ENCODE measurements around the gene KLHL22.
"Not testable (repeated sequence)": the region's sequence is repeated elsewhere in the genome, so short reads cannot be mapped to it uniquely, and the experiment has no call there.

KLHL22 gene

DNA sequence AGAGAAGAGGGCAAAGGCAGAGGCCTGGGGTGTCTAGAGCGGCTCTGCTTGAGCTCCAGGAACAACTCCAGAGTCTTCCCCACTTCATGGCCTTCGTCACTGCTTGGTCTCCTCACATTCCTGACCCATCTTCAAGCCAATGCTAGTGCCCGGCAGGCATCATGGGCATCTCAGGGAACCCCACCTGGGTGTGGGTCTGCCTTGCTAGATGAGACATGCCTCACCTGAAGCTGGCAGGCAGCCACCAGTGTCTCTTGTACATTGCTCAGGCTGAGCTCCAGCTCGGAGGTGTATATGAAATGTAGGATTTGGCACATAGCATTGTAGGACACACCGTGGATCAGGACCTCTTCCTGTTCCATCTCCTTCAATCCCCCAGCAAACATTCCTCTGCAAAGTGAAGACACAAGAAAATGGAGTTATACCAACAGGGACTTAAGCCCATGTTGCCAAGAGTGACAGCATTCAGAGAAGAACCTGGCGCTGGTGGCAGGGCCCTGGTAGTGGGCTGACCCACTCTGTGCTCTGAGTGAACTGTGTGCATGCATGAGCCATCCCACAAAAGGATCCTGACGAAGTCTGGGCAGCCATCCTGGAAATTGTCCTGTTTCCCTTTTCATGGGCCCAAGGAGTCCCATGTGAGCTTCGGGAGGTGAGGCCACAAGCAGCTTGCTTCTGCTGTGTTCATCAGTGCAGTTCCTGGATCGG is 24.3 kb downstream of the KLHL22 start:
- no peak for DNase-seq (ENCODE audit: extremely low read depth, low read depth)
- TF ChIP-seq, protein P1, sequence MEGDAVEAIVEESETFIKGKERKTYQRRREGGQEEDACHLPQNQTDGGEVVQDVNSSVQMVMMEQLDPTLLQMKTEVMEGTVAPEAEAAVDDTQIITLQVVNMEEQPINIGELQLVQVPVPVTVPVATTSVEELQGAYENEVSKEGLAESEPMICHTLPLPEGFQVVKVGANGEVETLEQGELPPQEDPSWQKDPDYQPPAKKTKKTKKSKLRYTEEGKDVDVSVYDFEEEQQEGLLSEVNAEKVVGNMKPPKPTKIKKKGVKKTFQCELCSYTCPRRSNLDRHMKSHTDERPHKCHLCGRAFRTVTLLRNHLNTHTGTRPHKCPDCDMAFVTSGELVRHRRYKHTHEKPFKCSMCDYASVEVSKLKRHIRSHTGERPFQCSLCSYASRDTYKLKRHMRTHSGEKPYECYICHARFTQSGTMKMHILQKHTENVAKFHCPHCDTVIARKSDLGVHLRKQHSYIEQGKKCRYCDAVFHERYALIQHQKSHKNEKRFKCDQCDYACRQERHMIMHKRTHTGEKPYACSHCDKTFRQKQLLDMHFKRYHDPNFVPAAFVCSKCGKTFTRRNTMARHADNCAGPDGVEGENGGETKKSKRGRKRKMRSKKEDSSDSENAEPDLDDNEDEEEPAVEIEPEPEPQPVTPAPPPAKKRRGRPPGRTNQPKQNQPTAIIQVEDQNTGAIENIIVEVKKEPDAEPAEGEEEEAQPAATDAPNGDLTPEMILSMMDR (IDR thresholded peaks at IDR 0.05; ENCODE audit: low read depth, low read length), result no peak

DNA sequence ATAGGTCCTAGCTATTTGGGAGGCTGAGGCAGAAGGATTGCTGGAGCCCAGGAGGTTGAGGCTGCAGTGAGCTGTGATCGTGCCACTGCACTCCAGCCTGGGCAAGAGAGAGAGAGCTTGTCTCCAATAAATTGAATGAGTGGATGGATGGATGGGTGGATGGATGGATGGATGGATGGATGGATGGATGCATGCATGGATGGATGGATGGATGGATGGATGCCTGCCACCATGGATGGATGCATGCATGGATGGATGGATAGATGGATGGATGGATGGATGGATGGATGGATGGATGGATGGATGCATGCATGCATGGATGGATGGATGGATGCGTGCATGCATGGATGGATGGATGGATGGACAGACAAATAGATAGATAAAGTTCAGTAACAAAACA is 25.1 kb downstream of the KLHL22 start:
- not testable (repeated sequence) for DNase-seq (ENCODE audit: extremely low read depth, low read depth)

DNA sequence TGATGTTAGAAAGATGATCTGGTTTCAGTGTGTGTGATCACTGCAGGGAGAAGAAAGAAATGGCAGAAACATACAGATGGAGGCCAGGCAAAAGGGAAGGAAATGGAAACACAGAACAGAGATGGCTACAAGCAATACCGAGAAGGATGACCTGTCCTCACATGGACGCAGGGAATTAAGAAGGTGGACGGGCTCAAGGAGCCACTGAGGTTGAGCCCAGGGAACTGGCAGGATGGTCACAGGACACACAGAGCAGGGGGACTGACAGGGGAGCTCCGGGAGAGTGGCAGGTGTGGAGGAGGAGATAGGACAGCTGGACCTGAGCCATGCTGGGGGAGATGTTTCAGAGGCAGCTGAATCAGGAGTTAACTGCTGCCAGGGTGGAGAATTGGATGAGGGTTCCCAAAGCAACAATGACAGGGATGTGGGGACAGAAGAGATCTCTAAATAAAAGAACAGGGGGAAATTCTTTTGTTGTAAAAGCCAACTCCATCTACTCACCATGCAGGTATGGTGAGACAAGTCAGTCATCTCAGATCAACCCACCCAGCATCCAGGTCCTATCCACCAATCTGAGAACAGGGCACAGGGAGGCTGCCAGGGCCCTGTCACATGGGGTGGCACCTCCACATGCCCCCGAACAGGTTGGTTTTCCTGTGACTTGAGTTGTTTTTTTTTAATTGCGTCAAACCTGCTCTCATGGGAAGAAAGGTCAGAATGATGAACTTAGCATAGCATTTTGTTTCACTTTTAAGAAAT is 26.3 kb downstream of the KLHL22 start:
- DNase-seq (ENCODE audit: extremely low read depth, low read depth), result no peak
- TF ChIP-seq, protein P1 (IDR thresholded peaks at IDR 0.05; ENCODE audit: low read depth, low read length), result no peak

DNA sequence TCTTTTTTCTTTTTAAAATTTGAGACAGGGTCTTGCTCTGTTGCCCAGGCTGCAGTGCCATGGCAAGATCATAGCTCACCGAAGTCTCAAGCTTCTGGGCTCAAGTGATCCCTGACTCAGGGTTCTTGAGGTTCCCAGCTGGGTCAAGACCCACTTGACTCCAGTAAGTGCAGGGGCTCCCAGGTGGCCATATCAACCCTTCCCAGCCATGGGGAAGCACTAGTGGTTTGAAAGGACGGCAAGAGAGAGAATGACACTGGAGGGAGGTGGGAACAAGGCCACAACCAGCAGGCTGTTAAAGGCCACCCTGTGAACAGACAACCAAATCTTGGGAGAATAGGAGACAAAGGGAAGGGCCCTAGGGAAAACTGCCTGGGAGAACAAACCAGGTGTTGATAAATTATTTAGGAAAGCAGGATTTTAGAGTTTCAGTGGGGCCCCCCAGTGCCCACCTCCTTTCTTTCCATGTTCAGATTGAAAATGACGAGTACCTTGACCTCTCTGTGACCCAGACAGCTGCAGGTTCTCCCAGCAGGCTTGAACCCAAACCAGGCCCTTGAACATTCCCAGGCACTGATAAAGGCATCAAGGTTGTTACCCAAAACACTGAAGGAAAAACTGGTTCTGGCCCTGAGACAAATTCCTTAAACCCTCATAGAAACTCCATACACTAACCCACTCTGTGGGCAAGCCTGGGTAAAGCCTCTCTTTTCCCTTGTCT is 28.8 kb downstream of the KLHL22 start:
- TF ChIP-seq, protein P1 (IDR thresholded peaks at IDR 0.05; ENCODE audit: low read depth, low read length), result no peak
- DNase-seq (ENCODE audit: extremely low read depth, low read depth), result no peak

DNA sequence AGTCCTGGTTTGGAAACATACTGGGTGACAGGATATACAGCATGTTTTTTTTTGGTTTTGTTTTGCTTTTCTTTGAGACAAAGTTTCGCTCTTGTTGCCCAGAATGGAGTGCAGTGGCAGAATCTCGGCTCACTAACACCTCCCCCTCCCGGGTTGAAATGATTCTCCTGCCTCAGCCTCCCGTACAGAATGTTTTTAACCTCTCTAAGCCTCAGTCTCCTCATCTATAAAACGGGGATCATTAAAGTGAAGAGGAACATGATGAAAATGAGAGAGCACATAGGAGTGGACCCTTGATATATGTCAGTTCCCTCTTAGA is 29.9 kb downstream of the KLHL22 start:
- TF ChIP-seq, protein P1 (IDR thresholded peaks at IDR 0.05; ENCODE audit: low read depth, low read length), result no peak
- DNase-seq (ENCODE audit: extremely low read depth, low read depth), result no peak

DNA sequence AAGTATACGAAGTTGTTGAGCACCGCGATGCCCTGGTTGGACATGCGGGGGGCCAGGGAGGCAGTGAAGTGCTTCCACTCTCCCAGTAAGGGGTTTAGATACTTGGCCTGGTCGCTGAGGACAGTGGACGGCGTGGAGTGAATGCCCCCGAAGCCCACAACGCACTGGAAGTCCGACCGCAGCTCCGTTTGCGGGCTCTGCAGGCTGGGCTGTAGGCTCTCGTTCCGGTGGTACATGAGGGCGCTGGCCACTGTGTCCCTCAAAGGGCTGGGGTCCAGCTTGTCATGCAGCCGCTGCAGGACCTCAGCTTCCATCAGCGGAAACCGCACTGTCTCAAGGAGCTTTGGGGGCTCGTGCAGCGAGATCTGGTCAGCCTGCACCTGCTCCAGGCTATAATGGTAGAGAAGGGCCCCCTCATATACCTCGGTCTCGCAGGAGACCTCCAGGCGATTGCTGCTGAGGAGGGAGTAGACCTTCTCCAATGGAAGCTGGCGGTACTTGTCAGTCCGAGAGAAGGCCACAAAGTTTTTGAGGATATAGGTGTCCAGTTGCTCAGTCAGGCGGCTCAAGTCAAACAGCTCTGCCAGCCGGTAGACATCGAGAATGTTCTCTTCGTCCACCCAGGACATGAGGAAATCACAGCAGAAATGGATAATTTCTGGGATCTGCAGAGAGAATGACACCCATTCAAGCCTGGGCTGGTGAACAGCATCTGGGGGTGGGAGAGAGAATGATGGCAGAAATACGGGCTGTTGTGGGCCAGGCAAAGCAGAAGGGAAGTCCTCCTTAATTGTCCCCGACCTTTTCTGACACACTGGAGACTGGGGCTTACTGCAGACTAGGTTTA is 30.5 kb downstream of the KLHL22 start:
- no peak for DNase-seq (ENCODE audit: extremely low read depth, low read depth)
- TF ChIP-seq, protein P1 (IDR thresholded peaks at IDR 0.05; ENCODE audit: low read depth, low read length), result no peak

DNA sequence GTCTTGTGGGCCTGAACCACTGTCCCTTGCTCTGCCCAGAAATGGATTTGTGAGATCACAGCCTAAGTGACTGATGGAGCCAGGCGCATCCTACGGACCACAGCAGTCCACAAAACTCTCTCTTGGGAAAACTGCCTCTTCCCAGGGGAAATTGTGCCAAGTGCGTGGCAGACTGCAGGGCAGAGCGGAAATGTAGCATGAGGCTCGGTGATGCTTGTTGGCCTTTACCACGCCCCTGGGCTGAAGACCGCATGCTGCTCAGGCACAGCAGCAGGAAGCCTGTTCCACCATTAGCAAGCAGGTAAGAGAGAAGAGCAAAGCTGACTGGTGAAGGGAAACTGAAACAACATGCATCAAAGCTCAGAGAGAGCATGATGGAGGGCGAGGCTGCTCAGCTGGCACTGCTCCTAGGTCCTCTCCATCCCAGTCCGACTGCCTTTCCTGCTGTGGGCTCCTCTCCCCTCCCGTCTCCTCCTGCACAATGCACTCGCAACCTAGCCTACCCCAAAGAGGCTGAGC is 31.4 kb downstream of the KLHL22 start:
- TF ChIP-seq, protein P1 (IDR thresholded peaks at IDR 0.05; ENCODE audit: low read depth, low read length), result no peak
- no peak for DNase-seq (ENCODE audit: extremely low read depth, low read depth)
